Mononuclear cell (primary cell): Measurements from ENCODE around the gene PTPN2. TPM values are rescaled to one million over a fixed set of nuclear protein-coding genes. Genes with fewer than 3 reads are reported as not detected.

Experiments used
- H3K27me3 ChIP-seq: 2 replicates; pipeline ENCODE4 v1.6.0; 2011; ENCODE audit warnings: low read length, control low read depth; ENCODE audit not compliant: insufficient read depth
- H3K4me1 ChIP-seq: 2 replicates; pipeline ENCODE4 v1.5.1; 2011; ENCODE audit warnings: mild to moderate bottlenecking, low read length, control low read depth; ENCODE audit not compliant: insufficient read depth
- H3K4me3 ChIP-seq: 2 replicates; pipeline ENCODE4 v1.5.1; 2011; ENCODE audit warnings: mild to moderate bottlenecking, low read length, moderate library complexity
- H3K9me3 ChIP-seq: 2 replicates; pipeline ENCODE4 v1.5.1; 2011; ENCODE audit warnings: low read depth, mild to moderate bottlenecking, control low read depth, low read length
- total RNA-seq: library from RNA; depleted of rRNA; stranded (reverse); fragments of >200 nt; gene quantifications from one replicate; pipeline ENCODE4 v1.2.3, GENCODE V29; 2012

The PTPN2 gene
- 63.1 TPM for total RNA-seq

DNA sequence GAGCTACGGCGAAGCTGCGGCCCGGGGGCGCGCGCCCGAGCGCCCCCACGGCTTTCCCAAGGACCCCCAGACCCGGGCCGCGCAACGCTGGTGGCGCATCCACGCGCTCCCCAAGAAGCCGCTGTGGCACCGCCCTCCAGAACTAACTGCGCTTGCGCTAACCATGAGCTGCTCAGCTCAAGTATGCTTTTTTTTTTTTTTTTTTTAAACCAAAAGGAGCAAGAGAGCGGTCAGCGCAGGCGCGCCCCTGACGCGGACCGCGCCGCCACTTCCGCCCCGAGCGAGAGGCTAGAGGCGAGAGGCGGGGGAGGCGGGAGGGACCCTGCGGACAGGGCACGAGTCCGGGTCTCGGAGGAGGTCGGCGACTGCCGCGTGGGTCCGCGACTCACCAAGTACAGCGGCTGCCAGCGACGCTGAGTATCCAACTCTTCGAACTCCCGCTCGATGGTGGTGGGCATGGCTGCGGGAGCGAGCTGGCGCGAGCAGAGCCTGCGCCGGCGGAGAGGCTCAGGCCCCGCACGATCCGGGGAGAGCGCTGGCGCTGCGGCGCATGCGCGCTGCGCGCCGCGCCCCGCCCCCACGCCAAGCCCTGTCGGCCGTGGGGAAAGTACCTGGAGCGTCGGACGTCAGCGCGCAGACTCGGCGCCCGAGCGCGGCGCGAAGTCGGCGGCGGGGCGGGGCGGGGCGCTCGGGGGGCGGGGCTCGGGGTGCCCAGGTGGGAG is at the start of gene PTPN2:
TSS of gene PTPN2 (minus strand) at position 554 of the 722 bp plus-strand sequence. CDS start at position 458, 96 bp downstream.
- Histone ChIP-seq H3K9me3 (no peaks in the 10 kb centered on the region), H3K4me3 (peak within 1 kb of the TSS; percentile 85), H3K4me1 (peaks cover 64% of the 10 kb centered on the region), H3K27me3 (no peaks in the 10 kb centered on the region)

- Histone ChIP-seq H3K4me1 (peaks cover 6% of the 10 kb centered on the region), H3K27me3 (no peaks in the 10 kb centered on the region), H3K4me3 (no peak overlapping the region), H3K9me3 (no peaks in the 10 kb centered on the region)
Measured at GRCh38 chr18:12933327-12933726, 49.3 kb upstream of the PTPN2 start.

DNA sequence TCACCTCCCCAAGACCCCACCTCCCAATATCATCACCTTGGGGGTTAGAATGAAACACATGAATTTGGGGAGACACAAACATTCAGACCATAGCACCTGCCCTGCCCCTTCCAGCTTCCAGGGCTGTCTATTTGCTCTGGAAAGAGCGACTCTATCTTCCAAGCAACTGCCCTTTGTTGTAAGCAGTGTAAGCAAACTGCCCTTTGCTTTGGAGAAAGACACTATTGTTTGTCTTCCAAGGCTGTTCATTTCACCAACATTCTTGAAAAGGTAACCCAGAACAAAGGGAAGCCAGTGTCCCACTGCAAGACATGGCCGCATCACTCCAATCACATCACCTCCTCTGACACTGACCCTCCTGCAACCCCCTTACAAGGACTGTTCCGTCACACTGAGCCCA is 46.9 kb upstream of the PTPN2 start:
- H3K4me1 ChIP-seq = peaks cover 6% of the 10 kb centered on the region
- H3K9me3 ChIP-seq = no peaks in the 10 kb centered on the region
- H3K27me3 ChIP-seq = no peaks in the 10 kb centered on the region
- no peak overlapping the region for H3K4me3 ChIP-seq

DNA sequence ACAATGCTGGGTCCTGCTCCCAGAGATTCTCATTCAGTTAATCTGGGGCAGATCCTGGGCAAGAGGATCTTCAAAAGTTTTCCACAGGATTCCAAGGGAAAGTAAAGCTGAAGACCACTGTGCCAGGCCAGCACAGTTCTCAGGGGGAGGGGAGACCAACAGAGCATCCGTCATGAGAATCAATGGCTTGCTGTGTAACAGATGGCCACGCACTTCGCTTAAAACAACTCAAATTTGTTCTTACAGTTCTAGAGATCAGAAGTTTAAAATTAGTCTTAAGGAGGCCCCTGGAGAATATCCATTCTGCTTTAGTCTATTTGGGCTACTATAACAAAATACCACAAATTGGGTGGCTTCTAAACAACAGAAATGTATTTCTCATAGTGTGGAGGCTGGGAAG is 46.3 kb upstream of the PTPN2 start:
- H3K4me3 ChIP-seq = no peak overlapping the region
- H3K9me3 ChIP-seq = no peaks in the 10 kb centered on the region
- peaks cover 6% of the 10 kb centered on the region for H3K4me1 ChIP-seq
- H3K27me3 ChIP-seq = no peaks in the 10 kb centered on the region

GRCh38 chr18:12929477-12930083 is 45.5 kb upstream of the PTPN2 start:
- peaks cover 6% of the 10 kb centered on the region for H3K4me1 ChIP-seq
- no peaks in the 10 kb centered on the region for H3K9me3 ChIP-seq
- no peak overlapping the region for H3K4me3 ChIP-seq
- no peaks in the 10 kb centered on the region for H3K27me3 ChIP-seq

- Histone ChIP-seq H3K4me3 (no peak overlapping the region), H3K9me3 (no peaks in the 10 kb centered on the region), H3K27me3 (no peaks in the 10 kb centered on the region), H3K4me1 (peaks cover 6% of the 10 kb centered on the region)
Measured at GRCh38 chr18:12928641-12929040, 44.6 kb upstream of the PTPN2 start.

DNA sequence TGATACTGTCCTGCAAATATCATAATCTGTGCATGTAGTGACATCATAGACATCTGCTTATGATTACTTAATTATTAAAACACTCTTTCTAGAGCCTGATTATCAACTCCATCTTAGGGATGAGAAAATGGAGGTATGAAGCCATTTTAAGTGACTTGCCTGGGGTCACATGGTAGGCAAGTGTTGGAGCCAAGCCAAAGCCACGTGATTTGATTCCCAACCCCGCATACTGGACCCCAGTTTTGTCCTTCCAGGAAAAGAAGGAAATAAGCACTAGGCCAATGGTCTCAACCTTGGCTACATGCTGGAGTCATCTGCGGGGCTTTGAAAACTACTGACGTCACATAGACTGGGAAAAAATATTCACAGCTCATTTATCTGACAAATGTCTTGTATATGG is 44.2 kb upstream of the PTPN2 start:
- H3K4me1 ChIP-seq = peaks cover 6% of the 10 kb centered on the region
- no peaks in the 10 kb centered on the region for H3K27me3 ChIP-seq
- no peak overlapping the region for H3K4me3 ChIP-seq
- H3K9me3 ChIP-seq = no peaks in the 10 kb centered on the region

- Histone ChIP-seq H3K9me3 (no peaks in the 10 kb centered on the region), H3K4me3 (no peak overlapping the region), H3K4me1 (peaks cover 6% of the 10 kb centered on the region), H3K27me3 (no peaks in the 10 kb centered on the region)
Measured at GRCh38 chr18:12924616-12925015, 40.6 kb upstream of the PTPN2 start.

GRCh38 chr18:12922266-12922665 is 38.2 kb upstream of the PTPN2 start:
- Histone ChIP-seq H3K9me3 (no peaks in the 10 kb centered on the region), H3K4me3 (no peak overlapping the region), H3K4me1 (no peaks in the 10 kb centered on the region), H3K27me3 (no peaks in the 10 kb centered on the region)

- H3K4me3 ChIP-seq = no peak overlapping the region
- H3K27me3 ChIP-seq = no peaks in the 10 kb centered on the region
- H3K9me3 ChIP-seq = no peaks in the 10 kb centered on the region
- H3K4me1 ChIP-seq = no peaks in the 10 kb centered on the region
Measured at GRCh38 chr18:12921178-12921577, 37.1 kb upstream of the PTPN2 start.

GRCh38 chr18:12911929-12912703 is 28.1 kb upstream of the PTPN2 start:
- Histone ChIP-seq H3K9me3 (no peaks in the 10 kb centered on the region), H3K4me1 (peaks cover 12% of the 10 kb centered on the region), H3K27me3 (peaks cover 5% of the 10 kb centered on the region), H3K4me3 (no peak overlapping the region)

GRCh38 chr18:12911025-12911928 is 27.2 kb upstream of the PTPN2 start:
- Histone ChIP-seq H3K27me3 (peaks cover 5% of the 10 kb centered on the region), H3K4me1 (peaks cover 12% of the 10 kb centered on the region), H3K9me3 (no peaks in the 10 kb centered on the region), H3K4me3 (peak overlapping the region; percentile 25)

- Histone ChIP-seq H3K4me1 (peaks cover 21% of the 10 kb centered on the region), H3K9me3 (no peaks in the 10 kb centered on the region), H3K4me3 (no peak overlapping the region), H3K27me3 (peaks cover 5% of the 10 kb centered on the region)
Measured at GRCh38 chr18:12908706-12909105, 24.7 kb upstream of the PTPN2 start.

DNA sequence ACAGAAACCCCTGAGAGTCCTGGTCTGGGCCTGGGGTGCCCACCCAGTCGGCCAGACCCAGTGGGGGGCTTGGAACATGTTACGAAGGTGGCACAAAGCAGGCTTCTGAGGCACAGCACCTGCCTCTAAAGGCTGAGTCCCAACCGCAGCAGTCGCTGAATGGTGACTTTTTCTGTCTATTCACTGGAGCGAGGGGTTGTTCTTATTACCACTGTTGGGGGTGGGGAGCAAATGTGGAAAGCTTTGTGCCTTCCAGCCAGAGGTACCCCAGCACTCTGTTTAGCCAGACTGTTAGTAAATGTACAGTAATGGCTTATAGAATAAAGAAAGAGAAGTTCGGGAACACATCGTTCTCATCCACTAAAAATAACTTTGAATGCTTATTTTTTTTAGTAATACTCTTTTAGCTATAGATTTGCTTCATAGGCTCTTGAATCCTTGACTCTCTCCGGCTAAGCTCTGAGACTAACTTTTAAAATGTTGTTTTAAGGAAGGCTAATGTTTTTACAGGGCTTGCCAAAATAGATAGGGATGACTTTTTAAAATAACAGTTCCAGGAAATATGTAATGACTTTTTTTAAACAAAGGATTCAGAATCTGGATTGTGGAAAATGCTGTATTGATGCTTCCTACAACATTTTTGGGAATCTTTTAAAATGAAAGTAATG is 23.4 kb upstream of the PTPN2 start:
- no peaks in the 10 kb centered on the region for H3K9me3 ChIP-seq
- peaks cover 22% of the 10 kb centered on the region for H3K4me1 ChIP-seq
- peaks cover 5% of the 10 kb centered on the region for H3K27me3 ChIP-seq
- no peak overlapping the region for H3K4me3 ChIP-seq
